ENCODE results near the gene ZNF420.
A peak's percentile ranks its signal among the peaks of the same experiment; 100 is the strongest.
"Not testable (repeated sequence)": the region's sequence is repeated elsewhere in the genome, so short reads cannot be mapped to it uniquely, and the experiment has no call there.

ZNF420 gene

GRCh38 chr19:37077934-37078716, at the start of gene ZNF420:
Gene ZNF420 (plus strand): TSS chr19:37078433. CDS start chr19:37089119, 10,686 bp downstream.
- DNase-seq: peak; percentile 99

DNA sequence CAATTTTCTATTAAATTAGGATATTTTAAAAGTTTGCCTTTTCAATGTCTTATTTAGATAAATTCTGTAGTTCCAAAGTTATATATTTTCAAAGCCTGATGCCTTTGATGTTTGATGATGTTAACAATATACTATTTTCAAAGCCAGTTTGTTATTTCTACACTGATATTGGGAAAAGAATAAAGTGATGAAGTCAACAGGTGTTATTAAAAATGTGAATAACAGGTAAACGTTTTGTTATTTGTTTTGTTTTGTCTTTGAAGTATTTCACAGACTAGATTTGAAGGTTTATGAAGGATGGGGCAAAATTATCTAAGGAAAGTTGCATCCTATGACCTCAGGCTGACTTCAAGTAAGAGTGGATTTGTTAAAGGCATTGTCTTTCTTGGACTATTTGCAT, 33.1 kb upstream of the ZNF420 start:
- no peak for DNase-seq

DNA sequence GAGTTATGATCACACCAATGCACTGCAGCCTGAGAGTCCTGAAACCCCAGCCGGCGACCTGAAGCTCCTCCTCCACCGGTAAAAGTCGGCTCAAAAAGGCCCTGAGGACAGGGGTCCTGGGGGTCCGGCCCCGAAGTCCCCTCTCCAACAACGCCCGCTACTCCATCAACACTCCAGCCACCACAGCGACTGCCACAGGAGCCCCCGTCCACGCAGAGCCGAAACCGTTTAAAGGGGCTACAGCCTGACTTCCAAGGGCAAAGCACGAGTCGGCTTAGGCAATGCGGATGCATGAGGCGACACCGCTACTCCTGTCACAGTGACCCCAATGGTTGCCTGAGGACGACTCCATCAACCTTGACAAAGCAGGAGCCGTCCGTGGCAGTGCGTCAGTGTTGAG, 22.9 kb upstream of the ZNF420 start:
- DNase-seq: no peak

DNA sequence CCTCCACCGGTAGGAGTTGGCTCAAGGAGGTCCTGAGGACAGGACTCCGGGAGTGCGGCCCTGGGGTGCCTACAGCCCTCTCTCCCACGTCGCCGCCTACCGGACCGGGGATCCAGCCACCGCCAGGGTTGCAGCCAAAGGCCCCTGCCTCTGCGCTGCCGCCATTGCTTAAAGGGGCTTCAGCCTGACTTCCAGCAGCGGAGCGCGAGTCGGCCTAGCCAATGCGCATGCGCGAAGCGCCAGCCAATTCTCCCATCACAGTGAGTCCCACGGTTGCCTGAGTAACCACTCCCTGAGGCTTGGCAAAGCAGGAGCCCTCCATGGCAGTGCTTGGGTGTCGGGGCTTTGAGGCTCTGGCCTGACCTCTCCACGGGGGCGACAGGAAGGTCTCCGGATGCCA, 21.5 kb upstream of the ZNF420 start:
- no peak for DNase-seq

GRCh38 chr19:37059142-37059541, 19.1 kb upstream of the ZNF420 start:
- DNase-seq: no peak

GRCh38 chr19:37064886-37065285, 13.3 kb upstream of the ZNF420 start:
- not testable (repeated sequence) for DNase-seq

DNA sequence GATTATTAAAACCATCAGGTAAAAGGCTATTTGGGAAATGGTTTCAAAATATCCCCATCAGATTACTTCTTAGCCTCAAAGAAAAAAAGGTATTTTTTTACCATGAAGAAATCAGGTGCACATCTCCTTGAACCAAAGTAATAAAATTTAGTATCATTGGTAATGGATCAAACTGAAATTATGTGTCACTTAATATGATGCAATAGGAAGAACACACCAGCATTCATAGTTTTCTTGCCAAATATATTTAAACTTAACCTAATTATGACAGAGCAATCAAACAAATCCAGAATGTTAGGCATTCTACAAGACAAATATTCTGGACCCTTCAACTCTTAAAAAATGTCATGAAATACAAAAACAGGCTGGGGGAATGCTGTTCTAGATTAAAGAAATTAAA, 4.1 kb upstream of the ZNF420 start:
- no peak for DNase-seq

DNA sequence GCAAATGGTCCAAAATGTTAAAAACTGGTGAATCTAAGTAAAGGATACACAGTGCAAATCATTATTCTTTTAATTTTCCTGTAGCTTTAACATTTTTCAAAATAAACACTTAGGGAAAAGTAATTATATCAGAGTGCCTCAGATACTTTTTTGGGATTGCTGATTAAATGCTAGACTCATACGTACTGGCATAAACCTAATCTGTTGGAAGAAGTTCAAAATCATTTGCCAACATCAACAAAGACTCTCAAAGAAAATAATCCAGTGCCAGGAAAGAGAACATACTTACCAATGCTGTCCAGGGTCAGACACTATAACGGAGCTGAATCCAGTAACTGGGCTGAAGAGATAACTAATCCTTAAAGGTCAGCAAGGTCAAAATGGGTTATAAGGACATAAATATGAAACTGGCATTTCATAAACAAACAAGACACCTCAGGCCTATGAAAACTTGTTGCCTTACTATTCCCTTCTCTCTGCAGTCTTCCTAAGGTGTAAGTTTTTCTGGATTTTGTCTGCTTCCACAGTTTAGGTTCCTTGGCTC, 3.3 kb upstream of the ZNF420 start:
- no peak for DNase-seq

- DNase-seq: not testable (repeated sequence)
Measured at GRCh38 chr19:37076524-37076923, 1.7 kb upstream of the ZNF420 start.

DNA sequence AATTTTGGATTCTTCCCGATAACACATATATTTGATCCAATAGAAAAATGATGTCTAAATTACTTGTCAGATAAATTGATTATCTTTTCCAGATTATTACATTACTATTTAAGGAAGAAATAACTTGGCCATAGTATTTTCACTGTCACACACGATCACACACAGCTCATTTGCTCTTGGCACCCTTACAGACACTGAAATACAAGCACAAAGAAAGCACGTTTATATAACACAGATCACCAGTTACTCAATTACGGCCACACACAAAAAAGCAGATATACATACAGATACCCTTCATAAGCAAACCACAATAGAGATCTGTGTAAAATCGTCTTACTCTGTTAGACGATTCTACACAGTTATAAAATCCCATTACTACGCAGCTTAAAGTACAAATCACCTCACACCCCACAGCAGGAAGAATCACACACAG, 716 bp upstream of the ZNF420 start:
- no peak for DNase-seq

GRCh38 chr19:37078717-37079032, 442 bp downstream of the ZNF420 start:
- DNase-seq: no peak

DNA sequence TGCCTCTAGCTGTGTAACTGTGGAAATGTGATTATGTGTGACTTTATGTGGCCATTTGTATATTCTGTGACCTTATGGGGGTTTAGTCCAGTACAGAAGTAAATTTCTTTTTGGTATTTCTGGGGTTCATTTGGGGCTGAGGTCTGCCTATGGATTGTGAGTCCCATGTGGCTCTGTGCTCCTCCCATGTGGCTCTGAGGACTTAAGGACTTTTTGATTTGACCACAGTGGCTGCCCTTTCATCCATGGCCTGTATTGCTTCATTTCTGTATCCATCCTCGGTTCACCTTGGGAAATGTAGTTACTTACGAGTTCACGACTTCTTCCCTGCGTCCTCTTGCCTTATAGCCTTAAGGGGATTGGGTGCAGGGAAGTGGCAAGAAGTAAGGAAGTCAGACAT, 1.0 kb downstream of the ZNF420 start:
- no peak for DNase-seq

DNA sequence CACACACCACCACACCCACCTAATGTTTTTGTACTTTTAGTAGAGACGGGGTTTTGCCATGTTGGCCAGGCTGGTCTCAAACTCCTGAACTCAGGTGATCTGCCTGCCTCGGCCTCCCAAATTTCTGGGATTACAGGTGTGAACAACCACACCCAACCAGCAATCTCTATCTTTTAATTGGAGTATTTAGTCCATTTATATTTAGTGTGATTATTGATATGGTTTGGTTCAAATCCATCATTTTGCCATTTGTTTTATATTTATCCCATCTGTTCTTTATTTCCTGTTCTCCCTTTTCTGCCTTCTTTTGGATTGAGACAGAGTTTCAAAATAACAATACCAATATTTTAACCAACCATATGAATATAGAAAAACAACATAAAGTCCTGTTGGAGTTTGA, 4.1 kb downstream of the ZNF420 start:
- no peak for DNase-seq

GRCh38 chr19:37087110-37087509, 8.9 kb downstream of the ZNF420 start:
- DNase-seq: no peak

DNA sequence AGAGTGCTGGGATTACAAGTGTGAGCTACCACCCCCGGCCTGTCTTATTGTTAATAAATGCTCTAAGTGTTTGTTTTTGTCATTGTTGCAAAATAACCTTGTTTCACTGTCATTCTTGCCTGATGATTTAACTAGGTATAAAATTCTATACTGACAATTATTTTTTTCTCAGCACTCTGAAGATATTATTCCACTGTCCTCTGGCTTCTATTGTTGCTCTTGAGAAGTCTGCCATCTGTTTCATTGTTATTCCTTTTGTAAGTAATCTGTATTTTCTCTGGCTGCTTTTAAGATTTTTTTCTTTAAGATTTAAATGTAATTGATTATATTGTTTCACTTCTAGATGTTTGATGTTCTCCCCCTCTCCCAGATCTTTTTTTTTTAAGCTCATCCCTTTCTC, 17.6 kb downstream of the ZNF420 start:
- no peak for DNase-seq

GRCh38 chr19:37098570-37098969, 20.3 kb downstream of the ZNF420 start:
- no peak for DNase-seq

DNA sequence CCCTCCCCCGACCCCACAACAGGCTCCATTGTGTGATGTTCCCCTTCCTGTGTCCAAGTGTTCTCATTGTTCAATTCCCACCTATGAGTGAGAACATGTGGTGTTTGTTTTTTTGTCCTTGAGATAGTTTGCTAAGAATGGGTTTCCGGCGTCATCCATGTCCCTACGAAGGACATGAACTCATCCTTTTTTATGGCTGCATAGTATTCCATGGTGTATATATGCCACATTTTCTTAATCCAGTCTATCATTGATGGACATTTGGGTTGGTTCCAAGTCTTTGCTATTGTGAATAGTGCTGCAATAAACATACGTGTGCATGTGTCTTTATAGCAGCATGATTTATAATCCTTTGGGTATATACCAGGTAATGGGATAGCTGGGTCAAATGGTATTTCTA, 25.9 kb downstream of the ZNF420 start:
- not testable (repeated sequence) for DNase-seq

DNA sequence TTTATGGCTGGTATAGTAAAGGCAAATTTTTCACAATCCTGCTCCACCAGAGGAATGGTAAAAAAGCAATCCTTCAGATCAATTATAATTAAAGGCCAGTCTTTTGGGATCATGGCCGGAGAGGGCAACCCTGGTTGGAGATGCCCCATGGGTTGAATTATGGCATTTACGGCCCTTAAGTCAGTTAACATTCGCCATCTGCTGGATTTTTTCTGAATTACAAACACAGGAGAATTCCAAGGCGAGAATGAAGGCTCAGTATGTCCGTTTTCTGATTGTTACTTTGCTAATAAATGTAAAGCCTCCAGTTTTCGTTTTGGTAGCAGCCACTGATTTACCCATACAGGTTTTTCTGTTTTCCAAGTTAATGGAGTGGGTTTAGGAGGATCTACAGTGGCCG, 33.5 kb downstream of the ZNF420 start:
- DNase-seq: not testable (repeated sequence)

DNA sequence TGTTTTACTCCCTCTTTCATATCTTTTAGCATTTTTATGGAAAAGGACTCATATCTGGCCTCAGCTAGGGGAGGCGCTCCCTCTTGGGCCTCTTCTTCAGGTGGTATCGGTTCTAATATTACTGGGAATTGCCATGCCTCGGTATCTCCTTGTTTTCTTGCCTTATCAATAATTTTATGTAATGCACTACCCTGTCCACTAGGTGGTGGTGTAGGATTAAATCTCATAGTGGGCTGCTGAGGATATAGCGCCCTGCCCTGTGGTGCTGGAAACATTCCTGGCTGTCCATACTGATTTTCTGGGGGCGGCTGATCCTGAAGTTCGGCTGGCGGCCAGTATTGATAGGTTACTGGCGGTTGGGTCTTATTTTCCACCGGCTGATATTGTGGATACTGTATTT, 35.8 kb downstream of the ZNF420 start:
- DNase-seq: no peak

DNA sequence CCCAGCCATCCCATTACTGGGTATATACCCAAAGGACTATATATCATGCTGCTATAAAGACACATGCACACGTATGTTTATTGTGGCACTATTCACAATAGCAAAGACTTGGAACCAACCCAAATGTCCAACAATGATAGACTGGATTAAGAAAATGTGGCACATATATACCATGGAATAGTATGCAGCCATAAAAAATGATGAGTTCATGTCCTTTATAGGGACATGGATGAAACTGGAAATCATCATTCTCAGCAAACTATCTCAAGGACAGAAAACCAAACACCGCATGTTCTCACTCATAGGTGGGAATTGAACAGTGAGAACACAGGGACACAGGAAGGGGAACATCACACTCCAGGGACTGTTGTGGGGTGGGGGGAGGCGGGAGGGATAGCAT, 43.9 kb downstream of the ZNF420 start:
- not testable (repeated sequence) for DNase-seq

DNA sequence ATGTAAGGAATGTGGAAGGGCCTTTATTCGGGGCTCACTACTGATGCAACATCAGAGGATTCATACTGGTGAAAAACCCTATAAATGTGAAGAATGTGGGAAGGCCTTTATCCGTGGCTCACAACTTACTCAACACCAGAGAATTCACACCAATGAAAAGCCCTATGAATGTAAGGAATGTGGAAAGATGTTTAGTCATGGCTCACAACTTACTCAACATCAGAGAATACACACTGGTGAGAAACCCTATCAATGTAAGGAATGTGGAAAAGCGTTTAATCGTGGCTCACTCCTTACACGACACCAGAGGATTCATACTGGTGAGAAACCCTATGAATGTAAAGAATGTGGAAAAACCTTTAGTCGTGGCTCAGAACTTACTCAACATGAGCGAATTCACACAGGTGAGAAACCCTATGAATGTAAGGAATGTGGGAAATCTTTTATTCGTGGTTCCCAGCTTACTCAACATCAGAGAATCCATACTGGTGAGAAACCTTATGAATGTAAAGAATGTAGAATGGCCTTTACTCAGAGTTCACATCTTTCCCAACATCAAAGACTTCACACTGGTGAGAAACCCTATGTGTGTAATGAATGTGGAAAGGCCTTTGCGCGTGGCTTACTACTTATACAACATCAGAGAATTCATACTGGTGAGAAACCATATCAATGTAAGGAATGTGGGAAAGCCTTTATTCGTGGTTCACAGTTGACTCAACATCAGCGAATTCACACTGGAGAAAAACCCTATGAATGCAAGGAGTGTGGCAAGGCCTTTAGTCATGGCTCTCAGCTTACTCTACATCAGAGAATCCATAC, 50.0 kb downstream of the ZNF420 start:
- DNase-seq: no peak

GRCh38 chr19:37128821-37129177, 50.6 kb downstream of the ZNF420 start:
- DNase-seq: no peak

DNA sequence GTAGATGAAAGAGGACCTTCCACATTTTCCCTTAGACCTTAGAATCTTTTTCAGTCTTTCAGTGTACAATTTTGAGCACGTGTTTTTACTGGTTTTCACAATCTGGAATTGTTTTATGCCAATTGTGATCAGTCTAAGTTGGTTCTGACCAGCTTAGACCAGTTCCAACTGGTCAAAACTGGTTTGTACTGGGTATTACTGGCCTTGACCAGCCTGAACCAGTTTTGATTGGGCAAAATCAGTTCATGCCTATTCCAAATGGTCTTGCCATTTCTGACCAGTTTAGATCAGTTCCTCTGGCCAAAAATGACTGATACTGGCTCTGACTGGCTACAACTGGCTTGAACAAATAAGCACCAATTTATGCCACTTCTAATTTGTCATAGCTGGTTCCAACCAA, 57.9 kb downstream of the ZNF420 start:
- DNase-seq: no peak

- no peak for DNase-seq
Measured at GRCh38 chr19:37148214-37148613, 70.0 kb downstream of the ZNF420 start.
